Placental epithelial cell (primary cell): ENCODE measurements around the gene ECSCR. TPM values are rescaled to one million over a fixed set of nuclear protein-coding genes. Genes with fewer than 3 reads are reported as not detected.

Source experiments
- small RNA-seq: library from RNA; depleted of rRNA; stranded (forward); fragments of <200 nt; gene quantifications from one replicate; pipeline ENCODE3, GENCODE V24; 2012
- total RNA-seq: library from RNA; depleted of rRNA; stranded (reverse); fragments of >200 nt; gene quantifications from 2 replicates; pipeline ENCODE4 v1.2.3, GENCODE V29; 2012

Gene ECSCR
- not detected in 2 replicates for total RNA-seq

GRCh38 chr5:139462586-139463276 lies at the start of gene ECSCR:
Gene ECSCR, minus strand, starts transcription at chr5:139462743. Its CDS starts 73 bp downstream, at chr5:139462670.

GRCh38 chr5:139482050-139482889 lies 19.7 kb upstream of the ECSCR start, which contains the start of gene STING1:
Gene STING1, minus strand, starts transcription at chr5:139482758. Its CDS starts 1,054 bp downstream, at chr5:139481704.

GRCh38 chr5:139470821-139471300 lies 8.3 kb upstream of the ECSCR start, which contains the start of gene SMIM33:
Gene SMIM33, plus strand, starts transcription at chr5:139471004. Its CDS starts 118 bp downstream, at chr5:139471122.

GRCh38 chr5:139439013-139439903 lies 23.3 kb downstream of the ECSCR start, which contains the start of gene DNAJC18:
Gene DNAJC18, minus strand, starts transcription at chr5:139439525. Its CDS starts 80 bp downstream, at chr5:139439445.

DNA sequence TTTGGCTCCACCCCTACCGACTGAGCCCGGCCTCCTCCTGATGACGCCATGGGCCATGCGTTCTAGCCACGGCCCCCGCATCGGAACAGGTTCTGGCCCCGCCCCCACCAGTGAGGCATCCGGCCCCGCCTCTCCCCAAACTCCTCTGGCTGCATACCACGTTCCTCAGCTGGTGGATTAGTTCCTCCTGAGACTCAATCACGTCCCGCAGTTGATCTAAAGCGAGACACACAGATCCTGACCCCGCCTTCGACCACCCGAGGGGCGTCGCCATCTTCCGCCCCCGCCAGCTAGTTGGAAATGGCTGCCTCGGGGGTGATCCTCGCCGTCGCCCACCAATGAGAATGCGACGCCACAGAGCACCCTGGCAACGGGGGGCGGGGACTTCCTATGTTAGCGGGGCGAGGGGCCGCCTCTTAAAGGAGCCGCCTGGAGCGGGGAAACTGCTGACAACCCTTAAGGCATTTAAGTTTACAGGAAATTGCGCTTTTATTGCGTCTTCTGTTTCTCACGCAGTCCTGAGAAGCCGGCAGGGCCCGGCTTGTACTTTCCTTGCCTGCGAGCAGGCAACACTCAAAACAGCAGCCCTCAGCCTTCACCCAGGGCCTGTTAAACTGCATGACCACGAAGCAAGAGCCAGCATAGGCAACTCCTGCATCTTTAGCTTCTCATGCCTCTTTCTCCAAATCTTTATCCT lies 58.6 kb downstream of the ECSCR start, which contains the start of gene SPATA24:
SPATA24 (minus strand) TSS at position 303 of the 697 bp plus-strand sequence; CDS start at position 274, 29 bp downstream.

Small RNA genes lying within 50 kb of the gene (small RNA-seq; reads per million reads assigned to genes)
- gene RNU5B-4P: not detected

Other genes with a start within 250 kb of the ECSCR start
- gene MATR3, start 169.0 kb downstream of the ECSCR start, total RNA-seq: 183 and 205 TPM in 2 replicates
- 42.0 and 64.0 TPM in 2 replicates for gene PAIP2, start 120.9 kb downstream of the ECSCR start, total RNA-seq
- not detected in 2 replicates for gene SLC23A1, start 79.4 kb downstream of the ECSCR start, total RNA-seq
- gene MZB1, start 72.8 kb downstream of the ECSCR start, total RNA-seq: 0.39 and 0.65 TPM in 2 replicates
- gene PROB1, start 67.6 kb downstream of the ECSCR start, total RNA-seq: 1.2 and 2.7 TPM in 2 replicates
- gene SPATA24, start 58.7 kb downstream of the ECSCR start, total RNA-seq: 3.1 and 3.5 TPM in 2 replicates
- gene DNAJC18, start 23.2 kb downstream of the ECSCR start, total RNA-seq: 5.5 and 5.6 TPM in 2 replicates
- gene SMIM33, start 8.3 kb upstream of the ECSCR start, total RNA-seq: not detected in 2 replicates
- gene STING1, start 20.0 kb upstream of the ECSCR start, total RNA-seq: 8.8 and 10.2 TPM in 2 replicates
- 55.4 and 69.0 TPM in 2 replicates for gene UBE2D2, start 98.6 kb upstream of the ECSCR start, total RNA-seq
- 50.6 and 79.7 TPM in 2 replicates for gene CXXC5, start 185.6 kb upstream of the ECSCR start, total RNA-seq